Hematopoietic multipotent progenitor cell treated with erythropoietin and hydrocortisone succinate and interleukin-3 and kit ligand, for 6 days (in vitro differentiated cells): ENCODE results near the gene AGRN.
"Not testable (repeated sequence)": the region's sequence is repeated elsewhere in the genome, so short reads cannot be mapped to it uniquely, and the experiment has no call there.

Source experiments
- DNase-seq: peaks from one replicate; pipeline ENCODE4 v3.0.0-alpha.2; 2015

AGRN gene

DNA sequence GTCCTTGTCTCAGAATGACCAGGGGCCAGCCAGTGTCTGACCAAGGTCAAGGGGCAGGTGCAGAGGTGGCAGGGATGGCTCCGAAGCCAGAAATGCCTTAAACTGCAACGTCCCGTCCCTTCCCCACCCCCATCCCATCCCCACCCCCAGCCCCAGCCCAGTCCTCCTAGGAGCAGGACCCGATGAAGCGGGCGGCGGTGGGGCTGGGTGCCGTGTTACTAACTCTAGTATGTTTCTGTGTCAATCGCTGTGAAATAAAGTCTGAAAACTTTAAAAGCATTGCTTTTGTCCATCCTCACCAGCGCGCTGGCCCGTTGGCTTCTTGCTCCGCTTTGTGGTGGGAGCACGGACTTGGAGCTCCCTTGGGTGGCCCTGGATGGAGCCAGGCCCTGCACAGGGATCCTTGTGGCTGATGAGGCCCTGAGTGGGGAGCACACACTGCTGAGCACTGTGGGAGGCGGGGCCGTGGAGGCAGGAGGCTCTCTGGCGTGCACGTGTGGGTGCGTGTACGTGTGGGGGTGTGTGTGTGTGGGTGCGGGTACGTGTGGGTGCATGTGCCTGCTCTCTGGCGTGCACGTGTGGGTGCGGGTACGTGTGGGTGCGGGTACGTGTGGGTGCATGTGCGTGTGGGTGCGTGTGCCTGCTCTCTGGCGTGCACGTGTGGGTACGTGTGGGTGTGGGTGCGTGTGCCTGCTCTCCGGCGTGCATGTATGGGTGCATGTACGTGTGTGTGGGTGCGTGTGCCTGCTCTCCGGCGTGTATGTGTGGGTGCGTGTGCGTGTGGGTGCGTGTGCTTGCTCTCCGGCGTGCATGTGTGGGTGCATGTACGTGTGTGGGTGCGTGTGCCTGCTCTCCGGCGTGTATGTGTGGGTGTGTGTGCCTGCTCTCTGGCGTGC, 36.2 kb downstream of the AGRN start:
- DNase-seq, result no peak

DNA sequence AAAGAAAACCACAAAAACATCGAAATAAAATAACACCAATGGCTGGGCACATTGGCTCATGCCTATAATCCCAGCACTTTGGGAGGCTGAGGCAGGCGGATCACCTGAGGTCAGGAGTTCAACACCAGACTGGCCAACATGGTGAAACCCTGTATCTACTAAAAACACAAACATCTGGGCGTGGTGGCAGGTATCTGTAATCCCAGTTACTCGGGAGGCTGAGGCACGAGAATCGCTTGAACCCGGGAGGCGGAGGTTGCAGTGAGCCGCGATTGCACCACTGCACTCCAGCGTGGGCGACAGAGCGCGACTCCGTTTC, 37.8 kb downstream of the AGRN start:
- not testable (repeated sequence) for DNase-seq

DNA sequence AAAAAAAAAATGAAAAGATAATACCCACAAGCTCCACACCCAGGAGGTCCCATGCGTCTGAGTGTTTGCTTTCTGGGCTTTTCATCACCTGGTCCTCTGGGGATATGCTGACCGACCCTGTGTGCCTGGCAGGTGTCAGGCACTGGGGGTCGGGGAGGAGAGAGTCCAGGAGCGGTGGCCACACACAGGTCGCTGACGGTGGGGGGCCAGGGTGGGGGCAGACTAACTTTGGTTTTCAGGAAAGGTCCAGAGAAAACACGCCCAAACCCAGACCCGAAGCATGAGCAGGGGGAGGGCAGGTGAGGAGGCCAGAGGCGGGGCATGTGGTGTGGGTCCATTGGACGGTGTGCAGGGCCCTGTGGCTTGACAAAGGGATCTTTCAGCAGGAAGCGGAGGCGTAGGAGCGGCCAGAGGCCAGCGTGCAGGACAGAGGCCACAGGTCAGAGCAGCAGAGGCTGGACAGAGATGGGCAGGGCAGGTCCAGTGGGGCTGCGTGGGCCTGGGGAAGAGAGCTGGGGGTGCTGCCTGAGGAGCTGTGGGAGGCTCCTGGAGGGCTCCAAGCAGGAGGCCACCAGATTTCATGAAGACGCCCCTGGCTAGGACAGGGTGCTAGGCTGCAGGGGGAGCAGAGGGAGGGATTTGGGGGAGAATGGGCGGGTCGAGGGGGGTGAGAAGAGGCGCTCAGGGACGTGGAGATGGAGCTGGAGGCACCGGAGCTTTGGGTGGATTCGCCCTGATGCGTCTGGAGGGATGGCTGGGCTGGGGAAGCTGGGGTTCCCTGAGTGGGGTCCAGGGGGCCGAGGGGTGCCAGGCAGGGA, 38.4 kb downstream of the AGRN start:
- no peak for DNase-seq

DNA sequence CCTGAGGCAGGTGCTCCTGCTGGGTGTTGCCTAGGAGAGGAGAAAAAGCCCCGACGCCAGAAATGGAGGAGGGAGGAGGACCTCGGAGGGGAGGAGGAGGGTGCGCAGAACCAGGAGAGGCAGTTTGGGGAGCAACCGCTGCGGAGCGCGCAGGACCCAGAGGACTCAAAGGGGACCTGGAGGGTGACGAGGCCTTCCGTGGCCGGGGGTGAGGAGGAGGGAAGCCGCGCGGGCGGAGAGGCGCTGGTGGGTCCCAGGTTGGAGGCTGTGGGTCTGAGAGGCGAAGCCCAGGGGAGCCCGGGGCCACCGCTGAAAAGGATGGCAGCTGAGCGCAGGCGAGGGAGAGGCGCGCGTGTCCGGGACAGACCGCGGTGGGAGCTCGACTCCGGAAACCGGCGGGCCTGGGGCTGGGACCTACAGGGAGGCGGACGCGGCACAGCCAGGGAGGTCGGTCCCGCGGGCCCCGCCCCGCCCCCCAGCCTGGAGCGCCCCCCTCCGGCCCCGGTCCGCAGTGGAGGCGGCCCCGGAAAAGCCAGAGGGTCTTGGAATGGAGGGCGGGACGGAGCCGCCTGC, 39.1 kb downstream of the AGRN start:
- no peak for DNase-seq

DNA sequence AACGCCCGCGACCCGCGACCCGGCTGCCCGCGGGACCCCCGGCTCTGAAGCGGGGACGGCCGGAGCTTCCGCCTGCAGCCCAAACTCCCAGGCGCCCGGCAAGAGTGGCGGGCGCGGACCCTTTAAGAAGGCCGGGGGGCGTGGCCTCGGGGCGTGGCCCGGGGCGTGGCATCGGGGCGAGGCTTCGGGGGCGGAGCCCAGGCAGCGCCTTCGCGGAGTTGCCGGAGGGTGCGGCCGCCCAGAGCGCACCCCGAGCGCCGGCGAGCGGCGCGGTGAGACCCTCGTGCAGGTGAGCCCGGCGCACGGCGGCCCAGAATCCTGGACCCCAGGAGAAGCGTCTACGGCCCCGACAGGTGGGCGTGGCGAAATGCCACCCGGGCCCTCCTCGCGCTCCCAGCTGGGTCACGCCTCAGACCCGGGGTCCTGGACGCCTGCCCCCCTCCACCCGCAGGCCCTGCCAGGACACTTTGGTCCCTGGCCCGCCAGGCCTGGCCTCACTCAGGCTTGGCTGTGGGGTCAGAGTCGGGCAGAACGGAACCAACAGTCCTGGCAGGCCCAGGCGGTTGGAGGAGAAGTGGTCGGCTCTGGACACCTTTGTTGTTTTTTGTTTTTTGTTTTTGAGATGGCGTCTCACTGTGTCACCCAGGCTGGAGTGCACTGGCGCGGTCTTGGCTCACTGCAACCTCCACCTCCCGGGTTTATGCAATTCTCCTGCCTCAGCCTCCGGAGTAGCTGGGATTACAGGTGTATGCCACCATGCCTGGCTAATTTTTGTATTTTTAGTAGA, 39.8 kb downstream of the AGRN start:
- DNase-seq, result peak; percentile 90

DNA sequence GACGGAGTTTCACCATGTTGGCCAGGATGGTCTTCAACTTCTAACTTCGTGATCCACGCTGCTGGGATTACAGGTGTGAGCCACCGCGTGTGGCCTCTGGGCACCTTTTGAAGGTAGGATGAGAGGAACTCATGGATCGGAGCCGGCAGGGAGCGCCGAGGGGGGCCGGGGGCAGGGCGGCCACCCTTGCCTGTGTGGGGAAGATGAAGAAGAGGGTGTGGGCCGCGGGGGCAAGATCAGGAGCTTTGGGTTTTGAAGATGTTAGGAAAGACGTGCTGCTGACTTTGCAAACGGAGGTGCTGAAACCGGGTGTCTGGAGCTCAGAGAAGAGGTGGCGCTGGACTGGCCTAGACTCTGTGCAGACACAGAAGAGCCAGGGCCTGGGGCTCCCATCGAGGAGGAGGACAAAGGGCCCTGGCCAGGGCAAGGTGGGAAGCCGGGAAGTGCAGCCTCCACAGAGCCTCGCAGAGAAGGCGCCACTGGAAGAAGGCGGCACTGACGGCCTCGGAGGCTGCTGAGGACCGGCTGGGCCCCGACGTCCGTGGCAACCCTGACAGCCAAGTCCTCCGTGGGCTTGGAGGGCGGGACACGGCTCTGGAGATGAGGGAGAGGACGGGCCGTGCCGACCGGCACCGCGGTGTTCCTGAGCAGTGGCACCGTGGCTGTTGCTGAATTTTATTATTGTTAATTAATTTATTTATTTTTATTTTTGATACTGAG, 40.5 kb downstream of the AGRN start:
- DNase-seq, result no peak

DNA sequence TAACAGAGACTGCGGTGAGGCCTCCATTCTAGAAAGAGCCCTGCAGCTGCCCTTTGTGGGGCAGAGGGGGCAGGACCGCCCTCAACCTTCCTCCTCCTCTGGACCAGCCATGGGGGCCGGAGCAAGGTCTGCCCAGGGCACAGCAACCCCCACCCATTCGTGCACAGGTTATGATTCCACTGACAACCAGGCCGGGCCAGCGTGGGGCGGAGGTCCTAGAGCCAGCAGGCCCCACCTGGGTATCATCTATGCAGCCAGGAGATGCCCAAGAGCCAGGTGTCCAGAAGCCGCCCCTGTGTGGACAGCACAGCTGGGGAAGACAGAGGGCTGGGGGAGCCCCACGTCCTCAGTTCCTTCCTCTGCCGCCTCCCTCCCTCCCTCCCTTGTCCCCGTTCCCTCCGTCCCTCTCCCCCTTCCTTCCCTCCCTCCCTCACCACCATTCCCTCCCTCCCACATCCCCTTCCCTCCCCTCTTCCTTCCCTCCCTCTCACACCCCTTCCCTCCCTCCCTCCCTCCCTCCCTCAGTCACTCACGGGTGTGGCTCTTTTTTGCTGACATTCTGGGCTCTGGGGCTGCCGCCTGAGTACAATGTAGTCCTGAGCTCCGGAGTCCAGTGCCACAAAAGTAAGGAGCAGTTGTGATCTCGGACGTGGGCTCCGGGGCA, 41.9 kb downstream of the AGRN start:
- peak; percentile 53 for DNase-seq

DNA sequence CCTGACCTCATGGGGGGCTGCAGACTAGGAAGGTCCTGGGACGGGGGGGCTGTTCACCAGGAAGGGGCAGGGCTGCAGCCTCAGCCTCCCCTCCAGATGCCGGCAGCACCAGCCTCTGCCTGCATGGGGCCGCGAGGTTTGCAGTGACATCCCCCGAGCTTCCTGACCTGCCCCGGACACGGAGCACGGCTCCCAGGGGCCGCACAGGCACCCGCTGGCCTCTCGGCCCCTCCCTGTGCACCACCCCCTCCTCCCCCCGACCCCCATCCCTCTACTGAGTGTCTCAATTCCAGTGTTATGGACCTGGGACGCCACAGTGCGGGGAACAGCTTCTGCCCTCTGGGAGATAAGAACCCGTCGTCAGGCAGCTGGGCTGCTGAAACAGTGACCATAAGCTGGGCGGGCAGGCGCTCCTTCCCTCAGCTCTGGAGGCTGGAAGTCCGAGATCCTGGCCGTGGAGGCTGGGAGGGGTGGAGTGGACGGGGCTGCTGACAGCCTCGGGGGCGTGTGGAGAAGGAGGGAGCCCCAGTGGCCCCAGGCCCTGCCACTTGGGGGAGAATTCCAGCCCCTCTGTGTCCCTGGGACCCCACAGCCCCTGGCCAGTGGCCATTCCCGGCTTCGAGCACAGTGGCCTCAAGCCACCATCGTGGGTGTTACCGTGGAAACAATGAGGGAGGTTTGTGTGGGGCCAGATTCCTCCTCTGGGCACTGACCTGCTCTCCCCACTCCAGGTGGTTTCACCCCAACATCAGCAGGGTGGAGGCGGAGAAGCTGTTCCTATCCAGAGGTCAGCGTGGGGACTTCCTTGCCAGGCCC, 42.6 kb downstream of the AGRN start:
- DNase-seq, result peak; percentile 32

DNA sequence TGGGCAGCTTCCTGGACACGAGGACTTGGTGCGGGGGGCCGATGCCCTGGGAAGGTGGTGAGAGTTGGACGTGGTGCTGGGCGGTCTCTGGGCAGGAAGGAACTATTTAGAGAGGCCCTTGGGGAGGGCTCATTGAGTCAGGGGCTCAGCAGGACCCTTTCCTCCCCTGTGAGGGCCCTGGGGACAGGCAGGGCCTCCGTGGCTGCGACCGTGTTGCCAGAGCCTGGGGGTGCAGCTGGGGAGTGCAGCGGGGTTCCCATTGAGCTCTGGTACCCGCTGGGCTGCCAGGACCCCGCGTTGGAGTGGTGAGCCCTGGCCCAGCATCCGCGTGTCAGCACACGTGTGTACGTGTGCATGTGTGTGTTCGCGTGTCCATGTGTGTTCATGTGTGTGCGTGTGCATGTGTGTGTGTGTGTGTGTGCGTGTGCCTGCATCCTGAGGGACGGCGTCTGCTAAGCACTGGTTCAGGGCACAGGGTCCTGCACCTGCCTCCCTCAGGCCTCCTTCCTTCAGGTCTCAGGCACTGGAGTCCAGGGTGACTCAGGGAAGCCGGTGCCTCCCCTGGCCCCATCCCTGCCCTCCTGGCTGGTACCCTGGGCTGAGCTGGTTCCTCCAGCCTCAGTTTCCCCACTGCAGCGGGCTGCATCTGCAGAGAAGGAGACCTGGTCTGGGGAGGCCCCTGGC, 43.5 kb downstream of the AGRN start:
- no peak for DNase-seq

DNA sequence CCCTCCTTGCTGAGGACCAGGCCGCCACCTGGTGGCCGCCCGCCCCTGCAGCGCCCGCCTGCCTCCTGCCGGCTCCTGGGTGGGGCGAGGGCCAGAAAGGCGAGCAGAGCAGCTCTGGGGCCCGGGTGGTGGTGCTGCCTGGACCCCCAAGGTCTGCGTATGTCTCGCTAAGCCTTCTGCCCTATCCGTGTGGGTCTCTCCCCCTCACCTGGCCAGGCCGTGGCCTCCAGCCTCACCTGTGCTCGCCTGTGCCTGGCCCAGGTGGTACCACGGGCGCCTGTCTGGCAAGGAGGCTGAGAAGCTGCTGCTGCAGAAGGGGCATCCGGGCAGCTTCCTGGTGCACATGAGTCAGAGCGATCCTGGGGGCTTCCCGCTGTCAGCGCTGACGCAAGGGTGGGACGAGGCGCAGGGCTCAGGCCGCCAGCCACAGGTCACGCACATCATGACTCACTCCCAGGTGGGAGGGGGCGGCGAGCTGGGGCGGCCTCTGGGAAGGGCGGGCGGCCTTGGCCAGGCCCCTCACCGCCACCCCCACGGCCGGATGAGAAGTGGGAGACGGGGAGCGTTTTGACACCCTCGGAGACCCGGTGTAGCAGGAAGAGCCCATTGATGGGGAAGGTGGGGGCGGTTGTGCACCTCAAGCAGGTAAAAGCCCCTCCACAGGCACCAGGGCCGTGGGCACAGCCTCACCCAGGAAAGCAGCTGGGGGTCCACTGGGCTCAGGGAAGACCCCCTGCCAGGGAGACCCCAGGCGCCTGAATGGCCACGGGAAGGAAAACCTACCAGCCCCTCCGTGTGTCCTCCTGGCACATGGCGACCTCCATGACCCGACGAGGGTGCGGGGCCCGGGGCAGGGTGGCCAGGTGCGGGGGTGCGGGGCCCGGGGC, 44.3 kb downstream of the AGRN start:
- DNase-seq, result peak; percentile 77

DNA sequence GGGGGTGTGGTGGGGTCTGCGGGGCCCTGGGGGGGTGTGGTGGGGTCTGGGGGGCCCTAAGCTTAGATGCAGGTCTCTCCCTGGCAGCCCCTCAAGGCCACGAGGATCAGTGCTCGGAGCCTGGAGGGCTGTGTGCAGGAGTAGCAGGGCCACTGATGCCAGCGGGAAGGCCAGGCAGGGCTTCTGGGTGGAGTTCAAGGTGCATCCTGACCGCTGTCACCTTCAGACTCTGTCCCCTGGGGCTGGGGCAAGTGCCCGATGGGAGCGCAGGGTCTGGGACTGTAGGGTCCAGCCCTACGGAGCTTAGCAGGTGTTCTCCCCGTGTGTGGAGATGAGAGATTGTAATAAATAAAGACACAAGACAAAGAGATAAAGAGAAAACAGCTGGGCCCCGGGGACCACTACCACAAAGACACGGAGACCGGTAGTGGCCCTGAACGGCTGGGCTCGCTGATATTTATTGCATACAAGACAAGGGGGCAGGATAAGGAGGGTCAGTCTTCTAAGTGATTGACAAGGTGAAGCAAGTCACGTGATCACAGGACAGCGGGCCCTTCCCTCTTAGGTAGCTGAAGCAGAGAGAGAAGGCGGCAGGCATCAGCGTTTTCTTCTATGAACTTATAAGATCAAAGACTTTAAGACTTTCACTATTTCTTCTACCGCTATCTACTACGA, 45.5 kb downstream of the AGRN start:
- DNase-seq, result no peak

DNA sequence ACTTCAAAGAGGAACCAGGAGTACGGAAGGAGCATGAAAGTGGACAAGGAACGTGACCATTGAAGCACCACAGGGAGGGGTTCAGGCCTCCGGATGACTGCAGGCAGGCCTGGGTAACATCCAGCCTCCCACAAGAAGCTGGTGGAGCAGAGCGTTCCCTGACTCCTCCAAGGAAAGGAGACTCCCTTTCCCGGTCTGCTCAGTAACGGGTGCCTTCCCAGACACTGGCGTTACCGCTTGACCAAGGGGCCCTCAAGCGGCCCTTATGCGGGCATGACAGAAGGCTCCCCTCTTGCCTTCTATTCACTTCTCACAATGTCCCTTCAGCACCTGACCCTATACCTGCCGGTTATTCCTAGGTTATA, 46.0 kb downstream of the AGRN start:
- not testable (repeated sequence) for DNase-seq

DNA sequence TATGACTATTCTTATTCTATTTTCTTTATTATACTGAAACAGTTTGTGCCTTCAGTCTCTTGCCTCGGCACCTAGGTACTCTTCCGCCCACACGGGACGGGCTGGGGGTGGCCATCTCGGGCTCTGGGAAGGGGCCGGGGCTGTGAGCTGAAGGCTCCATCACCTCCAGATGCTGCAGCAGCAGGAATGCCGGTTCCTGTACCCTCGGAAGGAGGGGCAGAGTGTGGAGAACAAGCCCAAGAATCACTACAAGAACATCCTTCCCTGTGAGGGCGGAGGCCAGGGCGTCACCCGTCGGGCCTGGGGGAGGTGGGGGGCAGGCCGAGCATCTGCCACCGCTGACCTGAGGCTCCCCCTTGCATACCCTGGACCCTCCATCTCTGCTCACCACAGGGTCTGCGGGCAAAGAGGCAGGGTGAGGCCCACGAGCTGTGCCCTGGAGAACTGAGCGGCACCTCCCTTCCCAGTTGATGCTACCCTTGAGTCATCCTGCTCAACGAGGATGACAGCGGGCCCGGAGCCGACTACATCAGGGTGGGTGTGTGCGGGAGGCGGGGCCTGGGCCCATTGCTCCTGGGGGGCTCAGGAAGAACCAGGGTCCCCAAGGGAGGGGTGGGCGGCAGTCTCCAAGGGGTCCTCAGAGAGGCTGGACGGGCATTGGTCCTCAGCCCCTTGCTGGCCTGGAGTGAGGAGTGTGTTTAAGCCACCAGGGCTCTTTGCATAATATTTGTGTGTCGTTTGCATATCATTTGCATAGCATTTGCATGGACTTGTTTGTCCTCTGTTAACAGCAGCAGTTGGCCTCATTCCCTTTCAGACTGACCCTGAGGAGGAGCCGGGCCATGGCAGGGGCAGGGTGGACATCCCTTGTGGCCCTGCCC, 46.7 kb downstream of the AGRN start:
- DNase-seq, result no peak

DNA sequence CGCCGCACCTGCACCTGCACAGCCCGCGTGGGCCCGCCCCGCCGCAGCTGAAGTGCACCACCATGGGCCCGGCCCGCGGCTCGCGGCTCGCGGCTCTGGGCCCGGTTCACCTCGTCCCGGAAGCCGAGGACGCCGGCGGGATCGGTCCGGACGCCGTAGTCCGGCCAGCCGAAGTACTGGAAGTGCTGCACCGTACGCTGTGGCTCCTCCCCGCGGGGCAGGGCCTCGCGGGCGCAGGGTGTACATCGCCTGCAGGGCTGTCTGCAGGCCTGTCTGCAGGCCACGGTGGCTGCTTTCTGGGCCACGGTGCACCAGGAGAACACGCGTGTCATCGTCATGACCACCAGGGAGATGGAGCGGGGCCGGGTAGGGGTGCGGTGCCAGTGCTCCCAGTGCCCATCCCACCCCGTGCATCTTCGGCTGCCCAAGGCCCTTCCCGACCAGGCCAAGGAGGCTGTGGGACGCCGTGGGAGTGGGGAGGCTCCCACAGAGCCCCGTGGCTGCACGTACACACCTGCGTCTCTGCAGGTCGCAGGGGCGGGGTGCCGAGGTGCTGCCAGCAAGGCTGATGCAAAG, 47.5 kb downstream of the AGRN start:
- no peak for DNase-seq

DNA sequence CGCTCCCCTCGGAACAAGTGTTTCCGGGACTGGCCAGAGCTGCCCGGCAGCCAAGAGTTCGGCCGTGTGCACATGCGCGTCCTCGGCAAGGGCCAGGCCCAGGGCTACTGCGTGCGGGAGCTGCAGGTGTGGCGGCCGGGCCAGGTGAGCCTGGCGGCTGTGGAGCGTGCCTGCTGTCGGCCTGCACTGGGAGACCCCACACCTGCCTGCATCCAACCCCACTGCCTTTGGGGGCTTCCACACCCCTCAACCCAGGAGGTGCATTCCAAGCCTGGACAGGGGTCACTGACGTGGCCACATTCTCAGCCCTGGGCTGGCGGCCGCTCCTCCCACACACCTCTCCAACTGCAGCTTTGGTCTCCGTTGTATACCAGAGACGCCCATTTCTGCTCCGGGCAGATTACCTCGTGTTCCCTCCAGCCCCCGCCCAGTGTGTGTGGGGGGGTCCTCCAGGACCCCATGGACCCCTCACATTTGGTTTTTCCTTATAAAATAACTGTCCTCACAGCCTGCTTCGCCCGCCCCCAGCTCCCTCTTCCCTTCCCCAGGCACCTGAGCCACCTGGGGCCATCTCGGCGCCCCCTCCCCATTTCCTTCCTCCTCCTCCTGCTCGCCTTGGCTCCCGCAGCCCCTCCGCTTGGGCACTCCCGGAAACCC, 48.1 kb downstream of the AGRN start:
- DNase-seq, result no peak

DNA sequence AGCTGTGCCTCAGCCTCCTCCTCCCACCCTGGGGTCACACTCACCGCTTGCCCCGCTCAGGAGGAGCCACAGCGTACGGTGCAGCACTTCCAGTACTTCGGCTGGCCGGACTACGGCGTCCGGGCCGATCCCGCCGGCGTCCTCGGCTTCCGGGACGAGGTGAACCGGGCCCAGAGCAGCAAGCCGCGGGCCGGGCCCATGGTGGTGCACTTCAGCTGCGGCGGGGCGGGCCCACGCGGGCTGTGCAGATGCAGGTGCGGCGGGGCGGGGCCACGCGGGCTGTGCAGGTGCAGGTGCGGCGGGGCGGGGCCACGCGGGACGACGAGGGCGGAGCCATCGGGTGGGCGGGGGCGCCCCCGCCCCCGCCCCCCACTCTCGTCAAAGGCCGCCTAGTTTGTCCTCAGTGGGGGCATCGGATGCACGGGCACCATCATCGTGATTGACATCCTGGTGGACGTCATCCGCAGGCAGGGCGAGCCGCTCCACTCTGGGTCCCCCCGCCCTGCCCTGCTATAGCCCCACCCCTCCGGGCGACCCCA, 48.7 kb downstream of the AGRN start:
- peak; percentile 41 for DNase-seq
